MM.1S (cell line): ENCODE results near the gene SPINK6.

ENCODE experiments used
- DNase-seq: peaks from one replicate; pipeline ENCODE4 v3.0.0-alpha.2; 2015
- H2AFZ ChIP-seq: fragments of 300-600 bp; sonication (generic); 2 replicates; pipeline ENCODE4 v1.6.0; 2016; ENCODE audit warnings: antibody characterized with exemption, low read length
- H3F3A ChIP-seq: fragments of 300-600 bp; sonication (generic); 2 replicates; pipeline ENCODE4 v1.6.1; 2016; ENCODE audit warnings: mild to moderate bottlenecking, antibody characterized with exemption, low read length, moderate library complexity, mixed read lengths; ENCODE audit not compliant: insufficient read depth
- H3K27ac ChIP-seq: fragments of 300-600 bp; sonication (generic); 2 replicates; pipeline ENCODE4 v1.5.1; 2016; ENCODE audit warnings: mild to moderate bottlenecking, low read length
- H3K27me3 ChIP-seq: fragments of 300-600 bp; sonication (generic); replicated peaks from 2 replicates; pipeline ENCODE4 v1.6.0; 2016; ENCODE audit warnings: low read length; ENCODE audit not compliant: insufficient read depth
- H3K36me3 ChIP-seq: fragments of 300-600 bp; sonication (generic); replicated peaks from 2 replicates; pipeline ENCODE4 v1.6.1; 2016; ENCODE audit warnings: mild to moderate bottlenecking, low read length, mixed read lengths; ENCODE audit not compliant: insufficient read depth
- H3K4me1 ChIP-seq: fragments of 300-600 bp; sonication (generic); 2 replicates; pipeline ENCODE4 v1.6.1; 2016; ENCODE audit warnings: low read length, mixed read lengths
- H3K4me2 ChIP-seq: fragments of 300-600 bp; sonication (generic); 2 replicates; pipeline ENCODE4 v1.6.0; 2016; ENCODE audit warnings: low read depth, low read length
- H3K4me3 ChIP-seq: fragments of 300-600 bp; sonication (generic); 2 replicates; pipeline ENCODE4 v1.5.1; 2016; ENCODE audit warnings: low read length, mixed read lengths
- H3K79me2 ChIP-seq: fragments of 300-600 bp; sonication (generic); 2 replicates; pipeline ENCODE4 v1.6.1; 2016; ENCODE audit warnings: mixed run types, low read length, mixed read lengths
- H3K9ac ChIP-seq: fragments of 300-600 bp; sonication (generic); 2 replicates; pipeline ENCODE4 v1.6.1; 2016; ENCODE audit warnings: low read length, mixed read lengths
- H3K9me2 ChIP-seq: fragments of 300-600 bp; sonication (generic); replicated peaks from 2 replicates; pipeline ENCODE4 v1.6.1; 2016; ENCODE audit warnings: mild to moderate bottlenecking, low read length, mixed read lengths; ENCODE audit not compliant: insufficient read depth
- H3K9me3 ChIP-seq: fragments of 300-600 bp; sonication (generic); replicated peaks from 2 replicates; pipeline ENCODE4 v1.6.1; 2016; ENCODE audit warnings: mild to moderate bottlenecking, low read length, mixed read lengths; ENCODE audit not compliant: insufficient read depth
- H4K20me1 ChIP-seq: fragments of 300-600 bp; sonication (generic); 2 replicates; pipeline ENCODE4 v1.6.1; 2016; ENCODE audit warnings: mild to moderate bottlenecking, low read length, moderate library complexity, mixed read lengths; ENCODE audit not compliant: insufficient read depth
- CTCF ChIP-seq: fragments of 300-600 bp; sonication (generic); IDR thresholded peaks from 2 replicates; pipeline ENCODE4 v1.5.1; 2016; ENCODE audit warnings: antibody characterized with exemption, low read length, mixed read lengths
- EZH2 ChIP-seq: fragments of 300-600 bp; sonication (generic); optimal IDR thresholded peaks from 2 replicates; pipeline ENCODE3; 2017; ENCODE audit warnings: low read depth, mild to moderate bottlenecking, antibody characterized with exemption, low read length, mixed read lengths
- EZH2phosphoT487 ChIP-seq: fragments of 300-600 bp; sonication (generic); IDR thresholded peaks from 2 replicates; pipeline ENCODE4 v1.6.1; 2018; ENCODE audit warnings: antibody characterized with exemption, low read length

SPINK6 gene

GRCh38 chr5:148163345-148163744 lies 39.5 kb upstream of the SPINK6 start:
- Histone ChIP-seq H3K36me3 (no peaks in the 10 kb centered on the region), H3K4me3 (no peak overlapping the region), H3K9me3 (no peaks in the 10 kb centered on the region)

GRCh38 chr5:148166550-148167283 lies 36.1 kb upstream of the SPINK6 start:
- H3K79me2 ChIP-seq: no peaks in the 10 kb centered on the region
- H3K27me3 ChIP-seq: no peaks in the 10 kb centered on the region
- H3K9ac ChIP-seq: no peak overlapping the region

More at GRCh38 chr5:148163345-148163744, 39.5 kb upstream of the SPINK6 start:
- H3F3A ChIP-seq: 0 out of 2 replicates have a peak, but pooled peaks cover 3% of the 10 kb centered on the region
- no peak for DNase-seq
- no peaks in the 10 kb centered on the region; the same call in 1 of the 2 replicates for H3K4me1 ChIP-seq
- no peaks in the 10 kb centered on the region for H4K20me1 ChIP-seq
- H3K27ac ChIP-seq: no peak overlapping the region
- no peak overlapping the region for H2AFZ ChIP-seq
- H3K9me2 ChIP-seq: no peaks in the 10 kb centered on the region
- no peaks in the 10 kb centered on the region for H3K27me3 ChIP-seq
- no peaks in the 10 kb centered on the region for H3K79me2 ChIP-seq
- no peak for TF ChIP-seq EZH2phosphoT487
- TF ChIP-seq CTCF: no peak
- TF ChIP-seq EZH2: no peak
- no peak overlapping the region for H3K9ac ChIP-seq
- H3K4me2 ChIP-seq: no peak overlapping the region

DNA sequence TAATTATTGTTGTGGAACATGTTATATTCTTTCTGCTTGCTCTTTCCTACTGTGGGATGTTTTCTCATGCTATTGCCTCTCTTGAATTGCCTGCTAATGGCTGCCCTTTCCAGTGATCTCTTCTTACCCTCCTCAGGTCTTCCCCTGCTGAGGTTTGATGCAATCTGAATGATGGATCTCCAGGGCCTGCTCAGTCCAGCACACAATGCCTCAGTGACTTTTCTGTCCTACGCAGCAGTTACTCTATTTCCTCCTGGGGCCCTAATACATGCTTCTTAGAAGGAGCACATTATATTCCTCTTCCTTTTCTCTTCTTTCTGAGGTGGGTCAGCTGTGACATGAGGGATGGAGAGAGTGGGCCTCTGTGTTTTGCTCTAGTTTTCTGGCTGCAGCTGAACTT lies 34.6 kb upstream of the SPINK6 start, which contains the start of gene SPINK14:
SPINK14 (plus strand) TSS at position 301 of the 400 bp plus-strand sequence. CDS start 1,187 bp downstream, outside the sequence.
- TF ChIP-seq CTCF (no peak), EZH2phosphoT487 (no peak), EZH2 (no peak)
- Histone ChIP-seq H2AFZ (no peak within 1 kb of the TSS), H3K4me1 (no peaks in the 10 kb centered on the region; the same call in 1 of the 2 replicates), H3K36me3 (no peaks in the 10 kb centered on the region), H3K27ac (no peak within 1 kb of the TSS), H3K27me3 (no peaks in the 10 kb centered on the region), H4K20me1 (no peaks in the 10 kb centered on the region), H3K9ac (no peak within 1 kb of the TSS), H3K4me2 (no peak within 1 kb of the TSS), H3F3A (no peaks in the 10 kb centered on the region), H3K4me3 (no peak within 1 kb of the TSS), H3K79me2 (no peaks in the 10 kb centered on the region), H3K9me3 (no peaks in the 10 kb centered on the region), H3K9me2 (no peaks in the 10 kb centered on the region)
- DNase-seq: no peak

More at GRCh38 chr5:148166550-148167283, 36.1 kb upstream of the SPINK6 start:
- H3F3A ChIP-seq: 0 out of 2 replicates have a peak, but pooled peaks cover 3% of the 10 kb centered on the region
- no peak overlapping the region for H2AFZ ChIP-seq
- DNase-seq: no peak
- H3K4me2 ChIP-seq: no peak overlapping the region
- no peak overlapping the region for H3K27ac ChIP-seq
- no peak overlapping the region for H3K4me3 ChIP-seq
- no peak for TF ChIP-seq EZH2phosphoT487
- TF ChIP-seq CTCF: no peak
- no peaks in the 10 kb centered on the region for H4K20me1 ChIP-seq
- H3K36me3 ChIP-seq: no peaks in the 10 kb centered on the region
- no peaks in the 10 kb centered on the region for H3K9me3 ChIP-seq
- no peaks in the 10 kb centered on the region; the same call in 1 of the 2 replicates for H3K4me1 ChIP-seq
- no peaks in the 10 kb centered on the region for H3K9me2 ChIP-seq
